ENCODE data around the gene PCDHGB6.

GRCh38 chr5:141373673-141374317 is 34.0 kb upstream of the PCDHGB6 start, which contains the start of gene PCDHGA6:
- no peak for TF ChIP-seq EZH2 (IDR thresholded peaks at IDR 0.05; ENCODE audit: low read depth, unreplicated experiment)
- TF ChIP-seq, protein P1, sequence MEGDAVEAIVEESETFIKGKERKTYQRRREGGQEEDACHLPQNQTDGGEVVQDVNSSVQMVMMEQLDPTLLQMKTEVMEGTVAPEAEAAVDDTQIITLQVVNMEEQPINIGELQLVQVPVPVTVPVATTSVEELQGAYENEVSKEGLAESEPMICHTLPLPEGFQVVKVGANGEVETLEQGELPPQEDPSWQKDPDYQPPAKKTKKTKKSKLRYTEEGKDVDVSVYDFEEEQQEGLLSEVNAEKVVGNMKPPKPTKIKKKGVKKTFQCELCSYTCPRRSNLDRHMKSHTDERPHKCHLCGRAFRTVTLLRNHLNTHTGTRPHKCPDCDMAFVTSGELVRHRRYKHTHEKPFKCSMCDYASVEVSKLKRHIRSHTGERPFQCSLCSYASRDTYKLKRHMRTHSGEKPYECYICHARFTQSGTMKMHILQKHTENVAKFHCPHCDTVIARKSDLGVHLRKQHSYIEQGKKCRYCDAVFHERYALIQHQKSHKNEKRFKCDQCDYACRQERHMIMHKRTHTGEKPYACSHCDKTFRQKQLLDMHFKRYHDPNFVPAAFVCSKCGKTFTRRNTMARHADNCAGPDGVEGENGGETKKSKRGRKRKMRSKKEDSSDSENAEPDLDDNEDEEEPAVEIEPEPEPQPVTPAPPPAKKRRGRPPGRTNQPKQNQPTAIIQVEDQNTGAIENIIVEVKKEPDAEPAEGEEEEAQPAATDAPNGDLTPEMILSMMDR (conservative IDR thresholded peaks at IDR 0.05; ENCODE audit: low read depth in 2 of 2): peak; percentile 43 to 47
- no peak for TF ChIP-seq JUNB (IDR thresholded peaks at IDR 0.05; ENCODE audit: unreplicated experiment)
- TF ChIP-seq POLR2AphosphoS5 (IDR thresholded peaks at IDR 0.05; ENCODE audit: low read depth): no peak
- TF ChIP-seq, protein P2, sequence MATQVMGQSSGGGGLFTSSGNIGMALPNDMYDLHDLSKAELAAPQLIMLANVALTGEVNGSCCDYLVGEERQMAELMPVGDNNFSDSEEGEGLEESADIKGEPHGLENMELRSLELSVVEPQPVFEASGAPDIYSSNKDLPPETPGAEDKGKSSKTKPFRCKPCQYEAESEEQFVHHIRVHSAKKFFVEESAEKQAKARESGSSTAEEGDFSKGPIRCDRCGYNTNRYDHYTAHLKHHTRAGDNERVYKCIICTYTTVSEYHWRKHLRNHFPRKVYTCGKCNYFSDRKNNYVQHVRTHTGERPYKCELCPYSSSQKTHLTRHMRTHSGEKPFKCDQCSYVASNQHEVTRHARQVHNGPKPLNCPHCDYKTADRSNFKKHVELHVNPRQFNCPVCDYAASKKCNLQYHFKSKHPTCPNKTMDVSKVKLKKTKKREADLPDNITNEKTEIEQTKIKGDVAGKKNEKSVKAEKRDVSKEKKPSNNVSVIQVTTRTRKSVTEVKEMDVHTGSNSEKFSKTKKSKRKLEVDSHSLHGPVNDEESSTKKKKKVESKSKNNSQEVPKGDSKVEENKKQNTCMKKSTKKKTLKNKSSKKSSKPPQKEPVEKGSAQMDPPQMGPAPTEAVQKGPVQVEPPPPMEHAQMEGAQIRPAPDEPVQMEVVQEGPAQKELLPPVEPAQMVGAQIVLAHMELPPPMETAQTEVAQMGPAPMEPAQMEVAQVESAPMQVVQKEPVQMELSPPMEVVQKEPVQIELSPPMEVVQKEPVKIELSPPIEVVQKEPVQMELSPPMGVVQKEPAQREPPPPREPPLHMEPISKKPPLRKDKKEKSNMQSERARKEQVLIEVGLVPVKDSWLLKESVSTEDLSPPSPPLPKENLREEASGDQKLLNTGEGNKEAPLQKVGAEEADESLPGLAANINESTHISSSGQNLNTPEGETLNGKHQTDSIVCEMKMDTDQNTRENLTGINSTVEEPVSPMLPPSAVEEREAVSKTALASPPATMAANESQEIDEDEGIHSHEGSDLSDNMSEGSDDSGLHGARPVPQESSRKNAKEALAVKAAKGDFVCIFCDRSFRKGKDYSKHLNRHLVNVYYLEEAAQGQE (IDR thresholded peaks at IDR 0.05; ENCODE audit: unreplicated experiment): no peak
- no peak for TF ChIP-seq NANOG (IDR thresholded peaks at IDR 0.05; ENCODE audit: borderline replicate concordance)
- TF ChIP-seq EZH2phosphoT487 (IDR thresholded peaks at IDR 0.05; ENCODE audit: unreplicated experiment): no peak
- TF ChIP-seq ETS1 (IDR thresholded peaks at IDR 0.05): no peak
- no peak for TF ChIP-seq CREB1 (CRISPR knock-in tag; IDR thresholded peaks at IDR 0.05; ENCODE audit: low read depth)
- TF ChIP-seq ZNF331 (CRISPR knock-in tag; IDR thresholded peaks at IDR 0.05; ENCODE audit: low read depth): no peak
- TF ChIP-seq STAT1 (IDR thresholded peaks at IDR 0.05; ENCODE audit: unreplicated experiment): no peak
- no peak for TF ChIP-seq ZNF114 (CRISPR knock-in tag; IDR thresholded peaks at IDR 0.05)
- TF ChIP-seq ZNF462 (CRISPR knock-in tag; IDR thresholded peaks at IDR 0.05): no peak

Measured in GM23338 (cell line).